Endothelial cell of umbilical vein (primary cell): ENCODE results near the gene FGD5. TPM values are rescaled to one million over a fixed set of nuclear protein-coding genes. Genes with fewer than 3 reads are reported as not detected.

ENCODE experiments used
- BruUV-seq: library from RNA; stranded (reverse); fragments of 400-500 nt; replicated peaks from 2 replicates; lab custom pipeline; 2021; lab: Mats Ljungman, UMichigan
- CTCF ChIA-PET: fragments of 300-600, 350-600 bp; sonication (Branson Sonifier 250); formaldehyde crosslinking; loops from one replicate; lab custom pipeline; 2021; ENCODE audit warnings: antibody characterized with exemption, inconsistent platforms; lab: Charles Lee
- POLR2A ChIA-PET: fragments of 300-600, 350-600 bp; sonication (Branson Sonifier 250); formaldehyde crosslinking; loops from one replicate; lab custom pipeline; 2021; ENCODE audit warnings: antibody characterized with exemption, inconsistent platforms; lab: Charles Lee
- DNase-seq: peaks from one replicate; pipeline ENCODE4 v3.0.0-alpha.2; 2011; ENCODE audit warnings: low read depth, low spot score
- FAIRE-seq: peaks from 2 replicates; lab custom pipeline; 2011; peaks lifted over from hg19 to GRCh38; lab: Jason Lieb, UNC
- H2AFZ ChIP-seq: 2 replicates; pipeline ENCODE4 v1.6.0; 2012; ENCODE audit warnings: low read depth, low read length, control low read depth, inconsistent platforms
- H3K27ac ChIP-seq: 2 replicates; pipeline ENCODE4 v1.5.1; 2011; ENCODE audit warnings: low read depth, mild to moderate bottlenecking, control low read depth, low read length, moderate library complexity; ENCODE audit not compliant: insufficient read depth
- H3K27me3 ChIP-seq, 2 experiments: 2 replicates each; pipeline versions ENCODE4 v1.6.0 to v1.6.1; 2011; ENCODE audit warnings: low read length in 2 of 2, mixed read lengths in 1 of 2; ENCODE audit not compliant: control insufficient read depth in 2 of 2, insufficient read depth in 2 of 2
- H3K36me3 ChIP-seq, 2 experiments: 2 replicates in 1 of 2; 3 replicates in 1 of 2; pipeline ENCODE4 v1.5.1; 2011; ENCODE audit warnings: low read length in 2 of 2, mild to moderate bottlenecking in 1 of 2, moderate library complexity in 1 of 2; ENCODE audit not compliant: control insufficient read depth in 2 of 2, insufficient read depth in 2 of 2; ENCODE audit errors: extremely low read depth in 1 of 2
- H3K4me1 ChIP-seq: 3 replicates; pipeline ENCODE4 v1.5.1; 2011; ENCODE audit warnings: mild to moderate bottlenecking, low read length; ENCODE audit not compliant: control insufficient read depth, insufficient read depth; ENCODE audit errors: extremely low read depth
- H3K4me2 ChIP-seq: 2 replicates; pipeline ENCODE4 v1.6.1; 2011; ENCODE audit warnings: low read length, control low read depth, mixed read lengths; ENCODE audit not compliant: insufficient read depth
- H3K4me3 ChIP-seq, 3 experiments: fragments of 200-600 bp in 1 of 3; sonication (generic), shearing (Covaris generic) in 1 of 3; replicated peaks in 1 of 3; 2 replicates each; pipeline ENCODE4 v1.5.1; 2011 to 2016; ENCODE audit warnings: control low read depth in 3 of 3, low read length in 3 of 3, mild to moderate bottlenecking in 2 of 3, inconsistent platforms in 1 of 3, low read depth in 1 of 3, moderate library complexity in 1 of 3; ENCODE audit not compliant: insufficient read depth in 1 of 3
- H3K79me2 ChIP-seq: 2 replicates; pipeline ENCODE4 v1.6.0; 2012; ENCODE audit warnings: low read length, inconsistent platforms; ENCODE audit not compliant: control insufficient read depth, insufficient read depth
- H3K9ac ChIP-seq: replicated peaks from 2 replicates; pipeline ENCODE3; 2011; ENCODE audit warnings: low read length, control low read depth; ENCODE audit not compliant: insufficient read depth; ENCODE audit errors: extremely low read depth
- H3K9me1 ChIP-seq: replicated peaks from 3 replicates; pipeline ENCODE4 v1.6.0; 2011; ENCODE audit warnings: mild to moderate bottlenecking, low read length; ENCODE audit not compliant: control insufficient read depth, insufficient read depth; ENCODE audit errors: extremely low read depth
- H3K9me3 ChIP-seq: replicated peaks from 2 replicates; pipeline ENCODE4 v1.5.1; 2012; ENCODE audit warnings: low read length, inconsistent platforms; ENCODE audit not compliant: control insufficient read depth, insufficient read depth
- H4K20me1 ChIP-seq: replicated peaks from 2 replicates; pipeline ENCODE3; 2011; ENCODE audit warnings: mild to moderate bottlenecking, low read length; ENCODE audit not compliant: control insufficient read depth, insufficient read depth; ENCODE audit errors: extremely low read depth
- EZH2 ChIP-seq: IDR thresholded peaks from 2 replicates; pipeline ENCODE4 v1.6.1; 2012; ENCODE audit warnings: borderline replicate concordance, low read depth, mild to moderate bottlenecking, moderate library complexity, low read length, inconsistent platforms; ENCODE audit not compliant: severe bottlenecking
- GATA2 ChIP-seq: IDR thresholded peaks from 2 replicates; pipeline ENCODE4 v1.7.0; 2011; ENCODE audit warnings: low read depth, mild to moderate bottlenecking, moderate library complexity, mixed read lengths, low read length; ENCODE audit not compliant: insufficient read length, insufficient read depth
- JUN ChIP-seq: IDR thresholded peaks from 2 replicates; pipeline ENCODE4 v1.6.1; 2011; ENCODE audit warnings: borderline replicate concordance, low read depth; ENCODE audit not compliant: insufficient read length, insufficient read depth
- MYC ChIP-seq: IDR thresholded peaks from one replicate; pipeline ENCODE4 v1.6.1; 2011; ENCODE audit warnings: mild to moderate bottlenecking, low read depth, low read length
- POLR2A ChIP-seq: IDR thresholded peaks from 2 replicates; pipeline ENCODE4 v1.6.1; 2012; ENCODE audit warnings: low read depth, mild to moderate bottlenecking, control low read depth, low read length
- dilution Hi-C: fragments of 300-500 bp; cut with MboI; formaldehyde crosslinking; loops from one replicate; pipeline ENCODE4 v1.15.0; 2019; ENCODE audit warnings: low sequenced_read_pairs; ENCODE audit not compliant: extremely low pct_ligation_motif_present
- intact Hi-C: fragments of 100-400 bp; cut with micrococcal nuclease; formaldehyde crosslinking; loops from one replicate; pipeline ENCODE4 v1.10.0; 2022
- polyA plus RNA-seq, 4 experiments: library from polyadenylated mRNA; depleted of rRNA in 3 of 4; stranded (reverse) in 3 of 4; unstranded in 1 of 4; fragments of >200 nt; gene quantifications; 2 replicates each; pipeline versions ENCODE4 v1.2.1 to v1.2.3, GENCODE V29; 2011 to 2012; ENCODE audit warnings: missing spikeins in 1 of 4
- total RNA-seq: library from RNA; stranded (reverse); gene quantifications from 2 replicates; pipeline ENCODE4 v1.2.3, GENCODE V29; 2021
- TF ChIP-seq, protein P1 (sequence below), 2 donors: IDR thresholded peaks; 1 replicate in 1 of 2; 2 replicates in 1 of 2; pipeline ENCODE4 v1.5.1; 2011; ENCODE audit warnings: low read length in 2 of 2, mild to moderate bottlenecking in 2 of 2, moderate library complexity in 2 of 2, control low read depth in 1 of 2, inconsistent platforms in 1 of 2, low read depth in 1 of 2; ENCODE audit not compliant: insufficient read depth in 1 of 2; ENCODE audit errors: extremely low read depth in 1 of 2
- TF ChIP-seq, protein P2 (sequence below): IDR thresholded peaks from 2 replicates; pipeline ENCODE4 v1.6.1; 2011; ENCODE audit not compliant: insufficient read depth, insufficient read length

FGD5 gene
- total and polyA plus RNA-seq, 2 donors (not counting 3 experiments of a cell fraction or from before 2014, with no cell fraction given): 49.6 to 134 TPM

DNA sequence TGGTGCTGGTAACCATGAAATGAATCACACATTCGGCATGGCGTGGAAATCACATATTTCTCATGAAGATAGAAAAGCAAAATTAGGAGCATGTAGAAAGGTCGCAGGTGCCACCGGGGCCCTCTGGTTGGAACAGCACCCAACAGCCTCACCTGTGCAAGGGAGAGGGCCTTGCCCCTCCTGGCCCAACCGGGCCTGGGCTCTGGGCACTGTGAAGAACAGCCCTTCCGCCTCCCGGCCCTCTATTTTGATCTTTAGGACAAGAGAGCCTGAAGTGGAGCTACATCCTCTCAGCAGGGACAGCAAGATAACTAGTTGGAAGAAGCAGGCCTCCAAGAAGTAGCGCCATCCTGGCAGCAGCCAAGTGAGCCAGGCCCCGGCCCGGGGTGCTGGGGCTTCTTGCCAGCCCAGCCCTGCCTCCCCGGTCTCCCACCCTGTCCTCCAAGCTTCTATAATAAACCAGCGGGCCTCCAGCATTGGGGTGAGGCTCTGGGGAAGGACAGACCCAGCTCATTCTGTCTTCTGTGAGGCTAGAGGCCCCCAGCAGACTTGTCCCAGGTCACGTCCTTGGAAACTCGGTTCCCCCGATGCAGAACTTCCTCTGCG, 46.1 kb upstream of the FGD5 start:
- ChIA-PET POLR2A (no interaction called here), CTCF (interaction anchor here (1.7 kb wide), 1 partner anchor 8 kb away, joined by 6 read pairs; no protein-coding TSS in a partner anchor)
- no peak overlapping the region for H3K9ac ChIP-seq
- H3K9me1 ChIP-seq: no peaks in the 10 kb centered on the region
- H3K27me3 ChIP-seq: no peaks in the 10 kb centered on the region
- no peaks in the 10 kb centered on the region for H3K9me3 ChIP-seq
- H3K36me3 ChIP-seq: no peaks in the 10 kb centered on the region
- dilution Hi-C loops: no loop called here
- H3K79me2 ChIP-seq: no peaks in the 10 kb centered on the region
- no TSS peak for BruUV-seq
- TF ChIP-seq JUN (no peak), MYC (no peak), POLR2A (no peak), EZH2 (no peak), GATA2 (no peak)
- TF ChIP-seq, protein P1, sequence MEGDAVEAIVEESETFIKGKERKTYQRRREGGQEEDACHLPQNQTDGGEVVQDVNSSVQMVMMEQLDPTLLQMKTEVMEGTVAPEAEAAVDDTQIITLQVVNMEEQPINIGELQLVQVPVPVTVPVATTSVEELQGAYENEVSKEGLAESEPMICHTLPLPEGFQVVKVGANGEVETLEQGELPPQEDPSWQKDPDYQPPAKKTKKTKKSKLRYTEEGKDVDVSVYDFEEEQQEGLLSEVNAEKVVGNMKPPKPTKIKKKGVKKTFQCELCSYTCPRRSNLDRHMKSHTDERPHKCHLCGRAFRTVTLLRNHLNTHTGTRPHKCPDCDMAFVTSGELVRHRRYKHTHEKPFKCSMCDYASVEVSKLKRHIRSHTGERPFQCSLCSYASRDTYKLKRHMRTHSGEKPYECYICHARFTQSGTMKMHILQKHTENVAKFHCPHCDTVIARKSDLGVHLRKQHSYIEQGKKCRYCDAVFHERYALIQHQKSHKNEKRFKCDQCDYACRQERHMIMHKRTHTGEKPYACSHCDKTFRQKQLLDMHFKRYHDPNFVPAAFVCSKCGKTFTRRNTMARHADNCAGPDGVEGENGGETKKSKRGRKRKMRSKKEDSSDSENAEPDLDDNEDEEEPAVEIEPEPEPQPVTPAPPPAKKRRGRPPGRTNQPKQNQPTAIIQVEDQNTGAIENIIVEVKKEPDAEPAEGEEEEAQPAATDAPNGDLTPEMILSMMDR (IDR thresholded peaks at IDR 0.05; ENCODE audit: extremely low read depth in 1 of 2, insufficient read depth in 1 of 2, low read depth in 1 of 2, low read length in 2 of 2): no peak
- TF ChIP-seq, protein P2, sequence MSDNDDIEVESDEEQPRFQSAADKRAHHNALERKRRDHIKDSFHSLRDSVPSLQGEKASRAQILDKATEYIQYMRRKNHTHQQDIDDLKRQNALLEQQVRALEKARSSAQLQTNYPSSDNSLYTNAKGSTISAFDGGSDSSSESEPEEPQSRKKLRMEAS: no peak
- H3K27ac ChIP-seq: no peak overlapping the region
- H3K4me3 ChIP-seq: no peak overlapping the region
- no peaks in the 10 kb centered on the region for H4K20me1 ChIP-seq
- no peak for DNase-seq
- H3K4me2 ChIP-seq: no peak overlapping the region
- intact Hi-C loops: no loop called here
- FAIRE-seq: no peak
- no peak overlapping the region for H2AFZ ChIP-seq
- H3K4me1 ChIP-seq: no peaks in the 10 kb centered on the region
